Measurements from ENCODE around the gene HMGN4. TPM values are rescaled to one million over a fixed set of nuclear protein-coding genes. Genes with fewer than 3 reads are reported as not detected.

HMGN4 gene
- total and polyA plus RNA-seq, 9 of the 15 experiments (the other 6 are each of a cell fraction or from before 2014, with no cell fraction given): 35.4 to 134 (median 94.1) TPM

GRCh38 chr6:26554697-26555504 is 16.7 kb downstream of the HMGN4 start (continued):
- TF ChIP-seq, protein P1, sequence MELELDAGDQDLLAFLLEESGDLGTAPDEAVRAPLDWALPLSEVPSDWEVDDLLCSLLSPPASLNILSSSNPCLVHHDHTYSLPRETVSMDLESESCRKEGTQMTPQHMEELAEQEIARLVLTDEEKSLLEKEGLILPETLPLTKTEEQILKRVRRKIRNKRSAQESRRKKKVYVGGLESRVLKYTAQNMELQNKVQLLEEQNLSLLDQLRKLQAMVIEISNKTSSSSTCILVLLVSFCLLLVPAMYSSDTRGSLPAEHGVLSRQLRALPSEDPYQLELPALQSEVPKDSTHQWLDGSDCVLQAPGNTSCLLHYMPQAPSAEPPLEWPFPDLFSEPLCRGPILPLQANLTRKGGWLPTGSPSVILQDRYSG (tag; conservative IDR thresholded peaks at IDR 0.05; ENCODE audit: low read depth): no peak
- TF ChIP-seq TEAD4 (IDR thresholded peaks at IDR 0.05; ENCODE audit: low read length): peak; percentile 83
- TF ChIP-seq TEAD4 (CRISPR knock-in tag; IDR thresholded peaks at IDR 0.05; ENCODE audit: borderline replicate concordance): no peak
- no peak for TF ChIP-seq KLF1 (tag; IDR thresholded peaks at IDR 0.05)
- TF ChIP-seq TBP (optimal IDR thresholded peaks at IDR 0.05; ENCODE audit: low read depth, low read length): peak; percentile 99
- no peak for TF ChIP-seq MAFG (tag; conservative IDR thresholded peaks at IDR 0.05)
- no peak for TF ChIP-seq ZNF174 (CRISPR knock-in tag; IDR thresholded peaks at IDR 0.05)
- TF ChIP-seq NCOA2 (IDR thresholded peaks at IDR 0.05; ENCODE audit: partially characterized antibody in 2 of 2): peak in 1 of 2 experiments; percentile 77
- no peak for TF ChIP-seq ZNF316 (IDR thresholded peaks at IDR 0.05)
- TF ChIP-seq CEBPB (tag; IDR thresholded peaks at IDR 0.05): 0 out of 2 replicates have a peak, but pooled peaks have one; percentile 4
- TF ChIP-seq, protein P2, sequence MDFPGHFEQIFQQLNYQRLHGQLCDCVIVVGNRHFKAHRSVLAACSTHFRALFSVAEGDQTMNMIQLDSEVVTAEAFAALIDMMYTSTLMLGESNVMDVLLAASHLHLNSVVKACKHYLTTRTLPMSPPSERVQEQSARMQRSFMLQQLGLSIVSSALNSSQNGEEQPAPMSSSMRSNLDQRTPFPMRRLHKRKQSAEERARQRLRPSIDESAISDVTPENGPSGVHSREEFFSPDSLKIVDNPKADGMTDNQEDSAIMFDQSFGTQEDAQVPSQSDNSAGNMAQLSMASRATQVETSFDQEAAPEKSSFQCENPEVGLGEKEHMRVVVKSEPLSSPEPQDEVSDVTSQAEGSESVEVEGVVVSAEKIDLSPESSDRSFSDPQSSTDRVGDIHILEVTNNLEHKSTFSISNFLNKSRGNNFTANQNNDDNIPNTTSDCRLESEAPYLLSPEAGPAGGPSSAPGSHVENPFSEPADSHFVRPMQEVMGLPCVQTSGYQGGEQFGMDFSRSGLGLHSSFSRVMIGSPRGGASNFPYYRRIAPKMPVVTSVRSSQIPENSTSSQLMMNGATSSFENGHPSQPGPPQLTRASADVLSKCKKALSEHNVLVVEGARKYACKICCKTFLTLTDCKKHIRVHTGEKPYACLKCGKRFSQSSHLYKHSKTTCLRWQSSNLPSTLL (IDR thresholded peaks at IDR 0.05): peak; percentile 75
- no peak for TF ChIP-seq DNMT1 (IDR thresholded peaks at IDR 0.05)
- TF ChIP-seq XRCC5 (IDR thresholded peaks at IDR 0.05; ENCODE audit: low read depth, low read length): peak; percentile 27; the same call in 1 of the 2 replicates
- no peak for TF ChIP-seq HMG20B (CRISPR knock-in tag; IDR thresholded peaks at IDR 0.05)
- TF ChIP-seq CREB1 (IDR thresholded peaks at IDR 0.05): no peak
- TF ChIP-seq CREB1 (CRISPR knock-in tag; IDR thresholded peaks at IDR 0.05): no peak
- no peak for TF ChIP-seq ZNF551 (CRISPR knock-in tag; IDR thresholded peaks at IDR 0.05)
- TF ChIP-seq ZNF639 (CRISPR knock-in tag; conservative IDR thresholded peaks at IDR 0.05 in 1 of 2, IDR thresholded peaks at IDR 0.05 in 1 of 2): no peak
- TF ChIP-seq ZNF76 (CRISPR knock-in tag; IDR thresholded peaks at IDR 0.05; ENCODE audit: borderline replicate concordance): no peak
- no peak for TF ChIP-seq SNIP1 (IDR thresholded peaks at IDR 0.05; ENCODE audit: low read depth)
- peak; percentile 35; the same call in 1 of the 2 replicates for TF ChIP-seq PHF21A (IDR thresholded peaks at IDR 0.05; ENCODE audit: borderline replicate concordance, low read depth)
- TF ChIP-seq NFXL1 (CRISPR knock-in tag; IDR thresholded peaks at IDR 0.05): no peak

Data from K562 (cell line).